GM21381 (cell line): ENCODE results near the gene RSPH3.
"Not testable (repeated sequence)": the region's sequence is repeated elsewhere in the genome, so short reads cannot be mapped to it uniquely, and the experiment has no call there.

Experiments used
- ATAC-seq: cut with Tn5 transposase; IDR thresholded peaks from one replicate; pipeline ENCODE4 v1.9.1; 2021; ENCODE audit warnings: mild to moderate bottlenecking, moderate library complexity; ENCODE audit not compliant: unreplicated experiment

The RSPH3 gene

GRCh38 chr6:158999666-159000403 lies at the start of gene RSPH3:
RSPH3 (minus strand) TSS chr6:159000202; CDS start chr6:158999550, 652 bp downstream.
- ATAC-seq = peak; percentile 92

- no peak for ATAC-seq
Measured at GRCh38 chr6:159047891-159048685, 48.1 kb upstream of the RSPH3 start.

DNA sequence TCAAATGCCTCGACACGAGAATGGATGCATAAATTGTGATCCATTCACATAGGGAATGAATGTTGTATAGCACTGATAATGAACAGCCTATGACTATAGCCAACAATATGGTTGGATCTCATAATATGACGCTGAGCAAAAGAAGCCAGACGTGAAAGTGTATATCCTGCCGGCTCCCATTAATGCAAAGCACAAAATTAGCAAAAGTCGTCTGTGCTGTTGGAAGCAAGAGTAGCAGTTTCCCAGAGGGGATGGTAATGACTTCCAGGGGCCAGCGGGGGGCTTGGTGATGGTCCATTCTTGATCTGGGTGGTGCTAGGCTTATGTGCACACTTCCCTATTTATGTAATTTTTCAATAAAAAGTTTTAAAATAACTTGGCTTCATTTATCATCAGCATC lies 45.8 kb upstream of the RSPH3 start:
- ATAC-seq = no peak

DNA sequence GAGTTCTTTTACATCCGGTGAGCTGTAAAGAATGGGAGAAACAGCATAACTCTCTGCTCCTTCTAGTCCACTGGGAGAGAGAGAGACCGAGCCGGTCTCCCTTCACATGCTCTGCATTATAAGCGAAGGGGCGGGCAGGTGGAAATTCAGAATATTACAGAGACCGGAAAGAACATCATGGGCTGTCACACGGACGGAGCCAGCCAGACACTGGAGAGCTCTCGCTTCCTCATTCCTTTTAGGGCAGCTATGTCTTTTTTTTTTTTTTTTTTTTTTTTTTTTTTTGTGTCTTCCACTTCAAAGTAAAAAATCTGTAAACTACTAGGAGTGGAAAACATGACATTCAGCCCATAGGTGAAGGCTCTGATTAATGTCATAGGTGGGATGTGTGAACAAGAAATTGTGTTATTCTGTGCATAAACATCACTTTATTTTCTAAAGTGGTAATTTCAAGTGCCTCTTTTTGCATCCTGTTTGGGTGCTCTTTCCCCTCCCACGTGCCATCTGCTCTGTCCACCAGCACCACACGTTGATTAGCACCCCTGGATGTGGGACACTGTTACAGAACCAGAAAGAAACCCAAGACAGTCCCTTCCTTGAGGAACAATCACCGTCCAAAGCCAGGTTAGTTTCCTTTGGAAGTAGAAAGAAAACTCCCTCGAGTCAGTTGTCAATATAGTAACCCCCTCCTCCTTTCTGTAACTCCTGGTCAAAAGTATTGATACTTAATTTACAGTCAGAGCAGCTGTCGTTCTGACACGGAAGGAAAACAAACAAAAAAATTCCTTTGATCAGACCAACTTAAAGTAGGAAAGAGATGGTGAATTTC lies 45.1 kb upstream of the RSPH3 start, which contains the start of gene TAGAP:
Gene TAGAP (minus strand): TSS at position 93 of the 829 bp plus-strand sequence. CDS start 845 bp downstream, outside the sequence.
- peak; percentile 77 for ATAC-seq

GRCh38 chr6:159043947-159044346 lies 43.9 kb upstream of the RSPH3 start:
- ATAC-seq = no peak

GRCh38 chr6:159043251-159043650 lies 43.2 kb upstream of the RSPH3 start:
- no peak for ATAC-seq

DNA sequence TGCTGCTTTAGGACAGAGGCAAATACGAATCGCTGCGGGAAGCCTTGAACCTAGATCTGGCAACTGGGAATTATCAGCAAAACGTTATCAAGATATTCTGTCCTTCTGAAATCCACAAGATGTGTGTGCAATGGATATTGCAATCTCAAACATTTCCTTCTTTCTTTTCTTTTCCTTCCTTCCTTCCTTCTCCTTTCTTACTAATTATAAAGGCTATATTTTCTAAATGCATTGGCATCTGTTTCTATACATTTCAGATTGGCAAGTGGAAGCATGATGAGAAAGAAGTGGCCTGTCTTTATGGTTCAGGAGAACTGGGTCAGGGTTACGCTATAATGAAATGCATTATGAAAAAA lies 42.8 kb upstream of the RSPH3 start:
- ATAC-seq = no peak

DNA sequence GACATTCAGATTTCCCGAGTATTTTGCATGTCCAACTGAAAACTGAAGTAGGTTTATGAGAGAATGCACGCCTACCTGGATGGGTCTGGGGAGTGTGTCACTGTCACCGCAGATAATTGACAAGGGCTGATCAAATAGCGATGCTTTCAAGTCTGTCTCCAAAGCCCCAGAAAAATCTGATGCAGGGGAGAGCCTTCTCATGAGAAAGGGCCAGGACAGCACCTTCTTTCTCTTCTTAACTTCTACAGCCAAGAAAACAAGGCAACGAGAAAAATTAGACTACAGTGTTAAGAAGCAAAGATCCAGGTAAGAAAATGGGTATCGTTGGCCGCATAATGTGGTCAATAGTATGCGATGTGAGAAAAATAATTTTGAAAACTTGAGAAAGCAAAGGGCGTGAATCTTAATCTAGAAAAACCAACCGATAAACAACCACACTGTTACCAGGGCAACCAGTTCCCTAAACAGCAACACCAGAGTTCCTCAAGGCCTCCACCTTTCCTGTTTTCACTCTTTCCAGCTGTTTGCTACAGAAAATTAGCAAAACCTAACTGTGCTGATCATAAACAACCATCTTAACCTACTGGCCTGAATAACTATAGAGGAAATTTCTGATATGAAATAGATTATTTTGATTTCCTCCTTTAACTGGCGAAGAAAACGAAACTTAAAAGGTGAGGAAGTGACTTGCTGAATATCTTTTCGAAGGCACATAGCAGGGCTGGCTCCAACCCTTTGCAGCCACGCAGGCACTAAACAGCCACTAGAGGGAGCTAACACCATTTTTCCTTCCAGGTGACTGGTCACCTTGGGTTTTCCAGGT lies 42.2 kb upstream of the RSPH3 start:
- ATAC-seq = peak; percentile 38

DNA sequence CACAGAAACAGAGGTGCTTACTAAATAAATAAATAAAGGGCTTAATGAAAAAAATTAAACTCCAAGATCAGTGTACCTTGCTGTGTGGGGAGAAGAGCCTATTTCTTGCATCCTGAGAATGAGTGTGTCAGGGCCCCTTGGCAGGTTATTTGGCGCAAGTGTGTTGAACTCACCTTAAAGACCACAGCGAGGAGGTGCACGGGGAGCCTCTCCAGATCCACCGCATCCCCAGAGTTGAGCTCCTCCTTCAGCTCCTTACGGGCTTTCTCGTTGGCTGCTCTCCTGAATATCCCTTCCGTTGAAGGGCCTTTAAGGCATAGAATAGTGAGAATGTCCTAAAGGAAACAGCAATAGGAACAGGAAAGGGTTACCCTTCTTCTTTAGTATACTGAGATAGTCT lies 41.2 kb upstream of the RSPH3 start:
- ATAC-seq = no peak

- ATAC-seq = no peak
Measured at GRCh38 chr6:159039885-159040258, 39.9 kb upstream of the RSPH3 start.

GRCh38 chr6:159038914-159039884 lies 39.2 kb upstream of the RSPH3 start:
- peak; percentile 77 for ATAC-seq

- not testable (repeated sequence) for ATAC-seq
Measured at GRCh38 chr6:159038318-159038717, 38.3 kb upstream of the RSPH3 start.

- ATAC-seq = no peak
Measured at GRCh38 chr6:159037756-159038290, 37.8 kb upstream of the RSPH3 start.

DNA sequence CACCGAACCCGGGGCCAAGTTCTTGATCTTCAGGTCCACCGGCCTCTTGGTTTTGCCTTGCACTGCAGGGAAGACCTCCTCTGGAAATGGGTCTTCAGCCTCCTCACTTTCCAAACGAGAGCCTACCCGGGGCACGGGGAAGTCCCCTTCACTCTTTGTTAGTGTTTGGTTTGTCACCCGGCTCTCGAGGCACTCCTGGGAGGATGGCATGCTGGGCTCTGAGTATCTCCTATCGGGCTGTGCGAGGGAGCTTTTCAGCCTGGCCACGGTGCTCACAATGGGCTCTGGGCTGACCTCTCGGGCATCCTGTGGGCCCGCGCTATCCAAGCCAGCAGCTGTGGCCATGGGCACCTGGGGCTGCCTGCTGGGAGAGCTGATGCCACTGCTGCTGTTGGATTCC lies 36.7 kb upstream of the RSPH3 start:
- ATAC-seq = no peak

DNA sequence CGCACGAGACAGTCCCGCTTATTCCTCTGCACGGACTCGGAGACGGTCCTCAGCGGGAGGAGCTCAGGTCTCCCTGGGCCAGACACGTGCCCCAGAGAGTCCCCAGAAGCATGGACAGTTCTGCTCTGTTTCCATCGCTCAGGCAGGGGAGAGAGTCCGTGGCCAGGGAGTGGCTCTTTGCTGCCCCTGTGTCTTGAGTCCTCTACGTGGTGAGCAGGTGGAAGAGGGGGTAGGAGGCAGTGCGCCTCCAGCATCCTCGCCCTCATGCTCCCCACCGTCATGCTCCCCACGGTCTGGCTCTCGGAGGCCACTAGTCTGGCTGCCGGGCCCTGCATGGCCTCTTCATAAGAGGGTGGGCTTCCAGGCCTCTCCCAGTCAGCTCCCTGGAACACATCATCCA lies 35.9 kb upstream of the RSPH3 start:
- no peak for ATAC-seq

DNA sequence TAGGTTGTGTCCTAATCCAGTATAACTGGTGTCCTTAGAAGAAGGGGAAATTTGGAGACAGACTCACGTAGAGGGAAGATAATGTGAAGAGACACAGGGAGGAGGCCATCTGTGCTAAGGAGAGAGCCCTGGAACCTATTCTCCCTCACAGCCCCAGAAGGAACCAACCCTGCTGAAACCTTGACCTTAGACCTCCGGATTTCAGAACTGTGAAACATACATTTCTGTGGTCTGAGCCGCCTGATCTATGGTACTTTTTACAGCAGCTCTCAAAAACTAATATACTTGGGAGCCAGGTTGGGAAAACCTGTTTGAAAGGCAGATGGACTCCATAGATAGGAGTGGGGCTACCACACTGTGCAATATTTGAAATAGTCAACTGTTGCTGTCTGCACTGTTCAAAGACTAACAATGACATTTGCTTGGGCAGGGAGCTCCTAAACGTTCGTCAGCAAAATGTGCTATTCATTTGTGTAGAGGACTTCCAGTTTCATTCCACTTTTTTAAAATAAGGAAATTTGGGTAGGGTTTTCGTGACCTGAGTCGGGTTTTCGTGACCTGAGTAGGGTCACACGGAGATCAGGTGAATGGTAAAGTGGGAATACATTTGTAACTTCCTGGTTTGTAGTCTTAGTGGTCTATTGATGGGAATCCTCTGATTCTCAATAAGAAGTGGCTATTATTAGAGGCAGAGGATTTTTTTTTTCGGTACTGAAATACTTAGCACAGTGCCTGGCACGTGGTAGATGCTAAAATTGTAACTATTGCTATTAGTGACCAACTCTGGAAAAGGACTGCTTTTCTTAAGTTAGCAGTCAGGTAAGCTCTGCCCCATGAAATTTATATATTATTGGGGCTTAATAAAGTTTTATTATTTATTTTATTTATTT lies 33.4 kb upstream of the RSPH3 start:
- ATAC-seq = no peak

DNA sequence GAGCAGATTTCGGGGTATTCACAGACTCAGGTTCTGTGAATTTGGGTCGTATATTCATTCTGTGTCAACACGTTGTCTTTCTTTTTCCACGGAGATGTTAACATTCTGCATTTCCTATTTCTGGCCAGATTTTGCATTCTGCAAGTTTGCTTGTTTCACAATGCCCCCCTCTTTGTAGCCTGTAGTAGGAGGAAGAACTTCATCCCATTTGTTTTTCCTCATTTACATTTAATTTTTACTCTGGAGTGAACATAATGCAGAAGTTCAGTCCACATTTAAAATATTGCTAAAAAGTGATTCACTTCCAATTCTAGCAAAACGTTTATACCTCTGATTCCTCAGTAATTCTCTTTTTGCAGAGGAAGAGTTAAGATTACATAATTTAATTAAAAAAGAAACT lies 31.8 kb upstream of the RSPH3 start:
- no peak for ATAC-seq

GRCh38 chr6:159030168-159030567 lies 30.2 kb upstream of the RSPH3 start:
- no peak for ATAC-seq
